IMR-90 (cell line): ENCODE measurements around the gene RHOB. TPM values are rescaled to one million over a fixed set of nuclear protein-coding genes. Genes with fewer than 3 reads are reported as not detected.
A peak's percentile ranks its signal among the peaks of the same experiment; 100 is the strongest.

Source experiments
- ATAC-seq: fragments of 200-7000 bp; cut with Tn5 transposase; 2 replicates; pipeline ENCODE4 v1.9.1; 2020; ENCODE audit warnings: low read depth, mild to moderate bottlenecking, moderate library complexity
- BruUV-seq: library from RNA; stranded (reverse); fragments of 400-500 nt; replicated peaks from 2 replicates; lab custom pipeline; 2021; lab: Mats Ljungman, UMichigan
- CTCF ChIA-PET: fragments of 300-600 bp; formaldehyde crosslinking; extraction: SDS; loops from one replicate; lab custom pipeline; 2021; ENCODE audit warnings: antibody characterized with exemption; lab: Yijun Ruan, JAX
- POLR2A ChIA-PET: fragments of 300-600 bp; sonication (Branson Sonifier 250); formaldehyde crosslinking; loops from one replicate; lab custom pipeline; 2022; ENCODE audit warnings: antibody characterized with exemption; ENCODE audit not compliant: unreplicated experiment; lab: Charles Lee
- DNase-seq: peaks from one replicate; pipeline ENCODE4 v3.0.0; 2013
- H2AFZ ChIP-seq: replicated peaks from 2 replicates; pipeline ENCODE3; 2013; ENCODE audit warnings: low read length, mild to moderate bottlenecking; ENCODE audit not compliant: poor library complexity
- H2AK5ac ChIP-seq: 2 replicates; pipeline ENCODE4 v1.6.1; 2013; ENCODE audit warnings: low read depth, low read length, inconsistent platforms
- H2AK9ac ChIP-seq: replicated peaks from 2 replicates; pipeline ENCODE3; 2013; ENCODE audit warnings: mild to moderate bottlenecking, low read depth, low read length, moderate library complexity; ENCODE audit not compliant: poor library complexity
- H2BK120ac ChIP-seq: 2 replicates; pipeline ENCODE4 v1.6.1; 2013; ENCODE audit warnings: low read depth, low read length, inconsistent platforms
- H2BK15ac ChIP-seq: 3 replicates; pipeline ENCODE4 v1.6.1; 2013; ENCODE audit warnings: low read depth, low read length, inconsistent platforms
- H2BK20ac ChIP-seq: 2 replicates; pipeline ENCODE4 v1.6.1; 2013; ENCODE audit warnings: low read depth, mild to moderate bottlenecking, inconsistent platforms, low read length, moderate library complexity
- H2BK5ac ChIP-seq: 2 replicates; pipeline ENCODE4 v1.6.1; 2013; ENCODE audit warnings: mild to moderate bottlenecking, low read depth, low read length, inconsistent platforms; ENCODE audit not compliant: poor library complexity, severe bottlenecking
- H3K14ac ChIP-seq: replicated peaks from 2 replicates; pipeline ENCODE4 v1.6.1; 2013; ENCODE audit warnings: low read depth, low read length, inconsistent platforms
- H3K18ac ChIP-seq: 2 replicates; pipeline ENCODE4 v1.6.1; 2013; ENCODE audit warnings: low read depth, low read length, control low read depth
- H3K23ac ChIP-seq: 2 replicates; pipeline ENCODE4 v1.6.1; 2013; ENCODE audit warnings: low read depth, low read length, inconsistent platforms
- H3K27ac ChIP-seq: 2 replicates; pipeline ENCODE4 v1.5.1; 2013; ENCODE audit warnings: mild to moderate bottlenecking, control low read depth, low read length; ENCODE audit not compliant: insufficient read depth
- H3K27me3 ChIP-seq: 2 replicates; pipeline ENCODE4 v1.6.1; 2013; ENCODE audit warnings: low read length; ENCODE audit not compliant: control insufficient read depth, insufficient read depth
- H3K36me3 ChIP-seq: 2 replicates; pipeline ENCODE4 v1.6.1; 2013; ENCODE audit warnings: low read length, mixed read lengths; ENCODE audit not compliant: control insufficient read depth, insufficient read depth
- H3K4ac ChIP-seq: 2 replicates; pipeline ENCODE4 v1.6.1; 2013; ENCODE audit warnings: low read depth, low read length, inconsistent platforms
- H3K4me1 ChIP-seq: 2 replicates; pipeline ENCODE4 v1.6.1; 2013; ENCODE audit warnings: low read length, mixed read lengths; ENCODE audit not compliant: control insufficient read depth, insufficient read depth
- H3K4me2 ChIP-seq: 2 replicates; pipeline ENCODE4 v1.6.1; 2013; ENCODE audit warnings: low read depth, mild to moderate bottlenecking, control low read depth, low read length, moderate library complexity
- H3K4me3 ChIP-seq: 2 replicates; pipeline ENCODE4 v1.5.1; 2013; ENCODE audit warnings: low read depth, mild to moderate bottlenecking, control low read depth, low read length, moderate library complexity; ENCODE audit not compliant: insufficient read depth
- H3K56ac ChIP-seq: 2 replicates; pipeline ENCODE4 v1.6.1; 2013; ENCODE audit warnings: low read length, inconsistent platforms; ENCODE audit not compliant: insufficient read depth; ENCODE audit errors: extremely low read depth
- H3K79me1 ChIP-seq, 2 experiments: 2 replicates each; pipeline ENCODE4 v1.6.1; 2013; ENCODE audit warnings: low read length in 2 of 2, inconsistent platforms in 1 of 2, low read depth in 1 of 2
- H3K9ac ChIP-seq: 2 replicates; pipeline ENCODE4 v1.6.1; 2013; ENCODE audit warnings: low read depth, low read length, control low read depth
- H3K9me1 ChIP-seq: 2 replicates; pipeline ENCODE4 v1.6.1; 2013; ENCODE audit warnings: low read length, inconsistent platforms; ENCODE audit not compliant: insufficient read depth
- H3K9me3 ChIP-seq: 2 replicates; pipeline ENCODE4 v1.6.1; 2013; ENCODE audit warnings: low read length; ENCODE audit not compliant: control insufficient read depth, insufficient read depth
- H4K20me1 ChIP-seq: 2 replicates; pipeline ENCODE4 v1.6.1; 2013; ENCODE audit warnings: low read length, inconsistent platforms; ENCODE audit not compliant: insufficient read depth
- H4K5ac ChIP-seq: 2 replicates; pipeline ENCODE4 v1.6.1; 2013; ENCODE audit warnings: mild to moderate bottlenecking, low read depth, low read length, control low read depth
- H4K8ac ChIP-seq, 2 experiments: 2 replicates each; pipeline ENCODE4 v1.6.1; 2013; ENCODE audit warnings: low read depth in 2 of 2, low read length in 2 of 2, control low read depth in 1 of 2, inconsistent platforms in 1 of 2
- H4K91ac ChIP-seq: 2 replicates; pipeline ENCODE4 v1.6.1; 2013; ENCODE audit warnings: low read depth, low read length, inconsistent platforms; ENCODE audit not compliant: insufficient read depth
- MAZ ChIP-seq: IDR thresholded peaks from 2 replicates; pipeline ENCODE4 v1.6.1; 2012; ENCODE audit warnings: low read depth, mild to moderate bottlenecking, low read length, improper control_type of control experiment, moderate library complexity, borderline replicate concordance
- RCOR1 ChIP-seq: IDR thresholded peaks from 2 replicates; pipeline ENCODE4 v1.6.1; 2012; ENCODE audit warnings: mild to moderate bottlenecking, low read length, improper control_type of control experiment; ENCODE audit not compliant: insufficient replicate concordance
- WGBS, 2 experiments: methylation state at CpG; one replicate each; pipeline versions ENCODE4 v1.1.5 to v1.1.7; 2013; ENCODE audit warnings: missing lambda C conversion rate in 2 of 2; ENCODE audit not compliant: insufficient read length in 1 of 2; ENCODE audit errors: extremely low coverage in 2 of 2; 5-methylcytosine and 5-hydroxymethylcytosine counted together
- dilution Hi-C: fragments of 300-500 bp; cut with HindIII; formaldehyde crosslinking; loops from one replicate; pipeline ENCODE4 v1.14.3; 2018; ENCODE audit warnings: low sequenced_read_pairs; ENCODE audit not compliant: unreplicated experiment
- in situ Hi-C: fragments of 300-500 bp; cut with MboI; formaldehyde crosslinking; loops from 3 replicates; pipeline ENCODE4 v1.14.3; 2019; ENCODE audit warnings: low sequenced_read_pairs, inconsistent platforms, mixed read lengths
- intact Hi-C: fragments of 100-400 bp; cut with micrococcal nuclease; formaldehyde crosslinking; loops from 2 replicates; pipeline ENCODE4 v1.10.0; 2022
- polyA plus RNA-seq, 3 experiments: library from polyadenylated mRNA; depleted of rRNA; stranded (reverse); fragments of >200 nt; gene quantifications; 2 replicates each; pipeline ENCODE4 v1.2.3, GENCODE V29; 2012; ENCODE audit warnings: low replicate concordance in 1 of 3
- total RNA-seq: library from RNA; depleted of rRNA; stranded (reverse); fragments of >200 nt; gene quantifications from 2 replicates; pipeline ENCODE4 v1.2.3, GENCODE V29; 2012

The RHOB gene
- total and polyA plus RNA-seq, 2 of the 4 experiments (the other 2 are of a cell fraction) = 112 to 149 TPM

DNA sequence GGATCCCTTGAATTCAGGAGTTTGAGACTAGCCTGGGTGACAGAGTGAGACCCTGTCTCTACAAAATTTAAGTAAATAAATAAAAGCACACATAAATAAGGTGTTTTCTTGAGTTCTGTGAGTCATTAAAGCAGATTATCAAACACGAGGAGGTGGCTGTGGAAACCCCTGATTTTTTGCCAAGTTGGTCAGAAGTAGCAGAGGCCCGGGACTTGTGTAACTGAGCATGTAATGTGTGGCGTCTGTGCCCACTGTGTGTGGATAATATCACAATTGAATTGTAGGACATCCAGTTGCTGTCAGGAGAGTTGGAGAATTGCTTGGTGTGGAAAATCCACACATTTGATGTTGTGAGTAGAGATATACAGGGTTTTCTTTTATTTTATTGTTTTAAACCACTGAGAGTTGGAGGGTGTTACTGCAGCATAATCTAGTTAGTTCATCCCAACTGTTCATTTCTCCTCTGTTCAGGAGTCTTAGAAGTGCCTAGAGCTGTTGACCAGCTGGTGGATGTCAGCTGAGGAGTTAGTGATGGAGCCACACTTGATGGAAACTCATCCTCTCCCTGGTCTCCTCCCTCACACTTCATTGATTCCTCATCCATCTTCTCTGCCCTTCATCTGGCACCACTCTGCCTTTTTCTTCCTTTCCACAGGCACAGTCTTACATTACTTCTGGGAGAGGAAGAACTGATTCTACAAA, 45.9 kb upstream of the RHOB start:
- H2AK5ac ChIP-seq = no peak overlapping the region
- H4K91ac ChIP-seq = no peak overlapping the region
- H3K4me3 ChIP-seq = no peak overlapping the region
- no peak overlapping the region for H3K4ac ChIP-seq
- POLR2A ChIA-PET = interaction anchor here (0.6 kb wide), 1 partner anchor 41 kb away, joined by 14 read pairs; no protein-coding TSS in a partner anchor
- CTCF ChIA-PET = interaction anchor here (1.3 kb wide), 1 partner anchor 10 kb away, joined by 3 read pairs; no protein-coding TSS in a partner anchor
- H4K8ac ChIP-seq = no peak overlapping the region
- no peaks in the 10 kb centered on the region for H3K36me3 ChIP-seq
- H3K27me3 ChIP-seq = peaks cover 2% of the 10 kb centered on the region
- H2AK9ac ChIP-seq = no peak overlapping the region
- DNase-seq (peak; percentile 32), ATAC-seq (no peak)
- no peak overlapping the region for H2BK5ac ChIP-seq
- H3K27ac ChIP-seq = no peak overlapping the region
- H3K79me1 ChIP-seq = no peaks in the 10 kb centered on the region
- no peak overlapping the region for H4K5ac ChIP-seq
- no peak overlapping the region for H3K14ac ChIP-seq
- no TSS peak for BruUV-seq
- no peak overlapping the region for H3K4me2 ChIP-seq
- no peak overlapping the region for H2BK20ac ChIP-seq
- no peak overlapping the region for H3K9ac ChIP-seq
- H3K56ac ChIP-seq = no peak overlapping the region
- no peaks in the 10 kb centered on the region for H3K9me3 ChIP-seq
- no peak overlapping the region for H3K23ac ChIP-seq
- no CpG with 5 or more reads among the region's 3 CpGs for WGBS, 2 experiments
- H2AFZ ChIP-seq = no peak overlapping the region
- no peak overlapping the region for H2BK120ac ChIP-seq
- H3K4me1 ChIP-seq = peaks cover 4% of the 10 kb centered on the region
- no peak overlapping the region for H2BK15ac ChIP-seq
- H4K20me1 ChIP-seq = no peaks in the 10 kb centered on the region
- peaks cover 6% of the 10 kb centered on the region; the same call in 1 of the 2 replicates for H3K9me1 ChIP-seq
- no peak overlapping the region for H3K18ac ChIP-seq
- dilution Hi-C loops = no loop called here
- TF ChIP-seq MAZ (no peak), RCOR1 (no peak)
- in situ Hi-C loops = no loop called here
- intact Hi-C loops = no loop called here
